Measurements from ENCODE around the gene CALCB. TPM values are rescaled to one million over a fixed set of nuclear protein-coding genes. Genes with fewer than 3 reads are reported as not detected.

Gene CALCB
- total RNA-seq, 2 experiments from 2014 or later, result 3.2 to 5.0 TPM

GRCh38 chr11:15123849-15124248 is 50.5 kb downstream of the CALCB start:
- Mint-ChIP-seq H3K27me3 (peaks cover 20% of the 10 kb centered on the region), H3K27ac (no peak overlapping the region), H3K9me3 (no peaks in the 10 kb centered on the region), H3K4me3 (no peak overlapping the region), H3K4me1 (peaks cover 5% of the 10 kb centered on the region), H3K36me3 (no peaks in the 10 kb centered on the region)
- no peak for DNase-seq

DNA sequence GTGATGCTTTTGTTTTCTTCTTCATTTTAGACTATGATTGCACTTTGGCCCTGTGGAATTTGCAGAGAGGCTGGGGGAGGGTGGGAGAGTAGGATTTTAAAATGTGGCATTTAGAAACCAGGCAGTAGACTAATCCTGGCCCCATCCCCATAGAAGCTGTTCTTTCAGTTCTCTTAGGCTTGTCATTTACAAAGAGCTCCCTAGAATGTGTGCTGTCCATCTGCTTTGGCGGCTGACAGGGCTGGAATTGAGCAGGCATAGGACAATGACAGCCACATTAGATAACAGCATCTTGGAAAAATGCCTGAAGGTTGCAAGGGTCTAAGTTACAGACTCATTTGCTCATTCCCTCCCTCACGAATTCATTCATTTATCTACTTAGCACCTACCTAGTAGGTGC is 51.1 kb downstream of the CALCB start:
- Mint-ChIP-seq H3K4me3 (no peak overlapping the region), H3K27me3 (peaks cover 16% of the 10 kb centered on the region)
- DNase-seq, result no peak

DNA sequence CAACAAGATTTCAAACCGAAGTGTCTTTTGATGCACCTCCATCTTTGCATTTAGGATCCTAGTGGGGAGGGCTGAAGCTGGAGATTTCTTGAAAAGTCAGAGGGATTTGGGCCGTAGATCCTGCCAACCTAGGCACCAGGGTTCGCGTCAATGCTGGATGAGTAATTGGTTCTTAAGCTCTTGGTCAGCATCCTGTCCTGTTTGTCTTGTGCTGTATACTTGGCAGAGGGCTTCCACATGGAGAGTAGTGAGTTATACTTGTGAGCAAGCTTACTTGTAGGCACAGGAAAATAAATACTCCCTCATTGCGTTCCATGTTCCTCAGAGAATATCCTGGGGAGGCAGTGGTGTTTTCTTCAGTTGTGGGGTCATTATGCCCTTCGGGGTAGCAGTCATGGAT is 53.9 kb downstream of the CALCB start:
- DNase-seq, result no peak
- H3K9me3 Mint-ChIP-seq, result no peaks in the 10 kb centered on the region
- H3K36me3 Mint-ChIP-seq, result no peaks in the 10 kb centered on the region
- H3K4me1 Mint-ChIP-seq, result no peaks in the 10 kb centered on the region
- no peak overlapping the region for H3K4me3 Mint-ChIP-seq
- peaks cover 10% of the 10 kb centered on the region for H3K27me3 Mint-ChIP-seq
- no peak overlapping the region for H3K27ac Mint-ChIP-seq

More for the DNA sequence above, 51.1 kb downstream of the CALCB start:
- H3K27ac Mint-ChIP-seq, result no peak overlapping the region
- H3K4me1 Mint-ChIP-seq, result peaks cover under 1% of the 10 kb centered on the region
- H3K36me3 Mint-ChIP-seq, result no peaks in the 10 kb centered on the region
- H3K9me3 Mint-ChIP-seq, result no peaks in the 10 kb centered on the region

Other genes with a start within 250 kb of the CALCB start
- 10 to 100 TPM in 1 of 2 experiments, 1 to 10 TPM in 1; 9.9 to 10.0 TPM for gene CYP2R1, start 181.4 kb upstream of the CALCB start, total RNA-seq
- gene CALCA, start 101.2 kb upstream of the CALCB start, total RNA-seq, result under 1 TPM; 0.28 to 0.29 TPM
- gene INSC, start 41.3 kb downstream of the CALCB start, total RNA-seq, result under 1 TPM; 0.27 to 0.30 TPM